Measurements from ENCODE around the gene GRK5.

The GRK5 gene

DNA sequence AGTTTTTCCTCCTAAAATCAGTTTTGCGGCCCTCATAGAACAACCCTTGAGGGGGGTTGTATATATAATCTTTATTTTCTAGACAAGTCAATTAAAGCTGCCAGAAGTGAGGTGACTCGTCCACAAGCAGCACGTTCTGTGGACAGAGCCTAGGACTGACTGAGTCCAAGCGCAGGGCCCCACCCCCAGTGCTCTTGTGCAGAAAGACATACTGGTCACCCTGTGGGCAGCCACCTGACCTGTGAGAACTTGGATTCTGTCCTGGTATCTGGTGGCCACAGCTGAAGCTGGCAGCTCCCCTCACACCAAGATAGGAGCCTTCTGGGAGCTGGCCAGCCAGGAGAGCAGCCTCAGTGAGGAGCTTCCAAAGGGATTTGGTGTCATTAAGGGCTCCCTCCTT is 89.3 kb downstream of the GRK5 start:
- DNase-seq (ENCODE audit: low read depth), result no peak
- TF ChIP-seq CTCF (IDR thresholded peaks at IDR 0.05; ENCODE audit: low read depth, low read length, missing control alignments), result no peak

DNA sequence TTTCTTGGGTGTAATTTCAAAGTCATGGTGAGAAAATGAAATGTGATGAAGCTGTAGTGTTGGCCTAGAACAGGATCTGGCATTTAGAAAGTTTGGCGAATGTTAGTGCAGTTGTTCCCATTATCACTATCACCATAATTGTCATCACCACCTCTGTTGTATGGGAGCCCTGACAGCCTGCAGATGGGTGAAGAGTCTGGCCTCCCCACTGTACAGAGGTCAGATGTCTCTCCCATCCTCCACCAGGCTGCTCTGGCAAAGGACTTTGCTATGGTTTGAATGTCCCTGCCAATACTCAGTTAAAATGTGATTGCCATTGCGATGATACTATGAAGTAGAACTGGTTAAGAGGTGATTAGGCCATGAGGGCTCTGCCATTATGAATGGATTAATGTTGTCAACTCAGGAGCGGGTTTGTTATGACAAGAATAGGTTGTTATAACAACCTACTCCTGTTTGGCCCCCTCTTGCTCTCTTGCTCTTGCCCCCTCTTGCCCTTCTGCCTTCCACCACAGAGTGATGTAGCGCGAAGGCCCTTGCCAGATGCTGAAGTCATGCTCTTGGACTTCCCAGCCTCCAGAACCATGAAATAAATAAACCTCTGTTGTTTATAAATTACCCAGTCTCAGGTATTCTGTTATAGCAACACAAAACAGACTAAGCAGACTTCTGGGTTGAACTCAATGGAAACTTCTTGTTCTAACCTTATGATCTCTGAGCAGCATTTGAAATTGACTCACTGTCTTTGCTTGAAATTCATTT is 90.0 kb downstream of the GRK5 start:
- DNase-seq (ENCODE audit: low read depth), result no peak
- no peak for TF ChIP-seq CTCF (IDR thresholded peaks at IDR 0.05; ENCODE audit: low read depth, low read length, missing control alignments)
- no peak overlapping the region for H3K4me3 ChIP-seq (ENCODE audit: low read depth, low read length)

More for the DNA sequence above, 89.3 kb downstream of the GRK5 start:
- H3K4me3 ChIP-seq (ENCODE audit: low read depth, low read length), result no peak overlapping the region

DNA sequence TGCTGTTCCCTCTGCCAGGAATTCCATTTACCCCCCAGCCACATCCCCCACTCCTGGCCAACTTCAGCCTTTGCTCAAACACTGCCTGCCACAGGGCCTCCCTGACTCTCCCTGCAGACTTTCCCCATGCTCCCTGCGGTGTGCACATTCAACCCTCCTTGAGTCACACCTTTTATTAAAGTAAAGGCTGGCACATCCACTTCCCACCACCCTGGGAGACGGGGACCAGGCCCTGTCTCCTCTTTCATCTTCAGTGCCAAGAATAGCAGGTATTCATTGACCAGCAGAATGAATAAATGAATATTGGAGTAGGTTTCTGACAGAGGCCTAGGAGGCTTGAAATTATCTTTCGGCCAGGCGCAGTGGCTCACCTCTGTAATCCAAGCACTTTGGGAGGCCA is 91.4 kb downstream of the GRK5 start:
- no peak overlapping the region for H3K4me3 ChIP-seq (ENCODE audit: low read depth, low read length)
- no peak for TF ChIP-seq CTCF (IDR thresholded peaks at IDR 0.05; ENCODE audit: low read depth, low read length, missing control alignments)
- no peak for DNase-seq (ENCODE audit: low read depth)

DNA sequence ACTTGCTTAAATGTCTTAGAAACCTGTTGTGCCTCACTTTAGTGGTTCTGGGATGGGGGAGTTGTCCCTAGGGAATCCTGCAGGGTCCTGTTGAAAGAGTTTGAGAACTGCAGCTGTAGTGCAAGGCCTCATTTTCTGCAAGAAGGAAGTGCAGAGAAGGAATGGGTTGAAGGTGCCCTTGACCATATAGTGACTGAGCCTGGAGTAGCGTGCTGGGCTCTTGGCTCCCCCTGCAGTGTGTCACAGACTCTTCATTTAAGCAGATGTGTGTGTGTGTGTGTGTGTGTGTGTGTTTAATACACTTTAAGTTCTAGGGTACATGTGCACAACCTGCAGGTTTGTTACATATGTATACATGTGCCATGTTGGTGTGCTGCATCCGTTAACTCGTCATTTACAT is 92.2 kb downstream of the GRK5 start:
- TF ChIP-seq CTCF (IDR thresholded peaks at IDR 0.05; ENCODE audit: low read depth, low read length, missing control alignments), result no peak
- DNase-seq (ENCODE audit: low read depth), result no peak
- no peak overlapping the region for H3K4me3 ChIP-seq (ENCODE audit: low read depth, low read length)

GRCh38 chr10:119301397-119301796 is 94.0 kb downstream of the GRK5 start:
- H3K4me3 ChIP-seq (ENCODE audit: low read depth, low read length), result no peak overlapping the region
- no peak for TF ChIP-seq CTCF (IDR thresholded peaks at IDR 0.05; ENCODE audit: low read depth, low read length, missing control alignments)
- no peak for DNase-seq (ENCODE audit: low read depth)

DNA sequence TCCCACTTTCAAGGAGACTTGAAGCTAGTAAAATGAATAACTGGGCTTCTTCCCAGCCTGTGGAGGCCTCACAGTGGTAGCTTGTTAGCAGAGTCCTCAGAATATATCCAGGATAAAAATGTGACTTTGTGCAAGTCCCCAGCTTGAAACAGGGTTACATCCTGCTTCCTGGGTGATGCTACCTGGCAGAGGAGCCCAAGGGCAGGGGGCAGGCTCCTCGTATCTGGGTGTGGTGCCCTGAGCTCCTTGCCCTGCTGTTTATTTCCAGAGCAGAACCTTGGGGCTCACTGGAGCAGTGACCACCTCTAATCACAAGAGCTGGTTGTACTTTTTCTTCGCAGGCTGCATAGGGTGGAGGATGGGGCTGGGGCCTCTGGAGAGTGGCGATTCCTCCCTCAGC is 94.8 kb downstream of the GRK5 start:
- no peak for DNase-seq (ENCODE audit: low read depth)
- no peak for TF ChIP-seq CTCF (IDR thresholded peaks at IDR 0.05; ENCODE audit: low read depth, low read length, missing control alignments)
- H3K4me3 ChIP-seq (ENCODE audit: low read depth, low read length), result no peak overlapping the region
